Fibroblast of mammary gland (primary cell): ENCODE results near the gene PPAT.

ENCODE experiments used
- DNase-seq: peaks from one replicate; pipeline ENCODE4 v3.0.0-alpha.2; 2010; ENCODE audit warnings: low read depth
- H3K4me3 ChIP-seq: 2 replicates; pipeline ENCODE4 v1.5.1; 2011; ENCODE audit warnings: low read depth, mild to moderate bottlenecking, low read length, moderate library complexity; ENCODE audit not compliant: control insufficient read depth
- TF ChIP-seq, protein P1 (sequence below): conservative IDR thresholded peaks from 2 replicates; pipeline ENCODE4 v1.5.1; 2011; ENCODE audit warnings: low read depth, low read length, inconsistent platforms; ENCODE audit not compliant: control insufficient read depth, insufficient read depth

Gene PPAT

GRCh38 chr4:56467284-56468096 lies 32.1 kb upstream of the PPAT start, which contains the start of gene SRP72:
SRP72 (plus strand) TSS chr4:56467617; CDS start chr4:56467636, 19 bp downstream.
- TF ChIP-seq, protein P1, sequence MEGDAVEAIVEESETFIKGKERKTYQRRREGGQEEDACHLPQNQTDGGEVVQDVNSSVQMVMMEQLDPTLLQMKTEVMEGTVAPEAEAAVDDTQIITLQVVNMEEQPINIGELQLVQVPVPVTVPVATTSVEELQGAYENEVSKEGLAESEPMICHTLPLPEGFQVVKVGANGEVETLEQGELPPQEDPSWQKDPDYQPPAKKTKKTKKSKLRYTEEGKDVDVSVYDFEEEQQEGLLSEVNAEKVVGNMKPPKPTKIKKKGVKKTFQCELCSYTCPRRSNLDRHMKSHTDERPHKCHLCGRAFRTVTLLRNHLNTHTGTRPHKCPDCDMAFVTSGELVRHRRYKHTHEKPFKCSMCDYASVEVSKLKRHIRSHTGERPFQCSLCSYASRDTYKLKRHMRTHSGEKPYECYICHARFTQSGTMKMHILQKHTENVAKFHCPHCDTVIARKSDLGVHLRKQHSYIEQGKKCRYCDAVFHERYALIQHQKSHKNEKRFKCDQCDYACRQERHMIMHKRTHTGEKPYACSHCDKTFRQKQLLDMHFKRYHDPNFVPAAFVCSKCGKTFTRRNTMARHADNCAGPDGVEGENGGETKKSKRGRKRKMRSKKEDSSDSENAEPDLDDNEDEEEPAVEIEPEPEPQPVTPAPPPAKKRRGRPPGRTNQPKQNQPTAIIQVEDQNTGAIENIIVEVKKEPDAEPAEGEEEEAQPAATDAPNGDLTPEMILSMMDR: no peak
- peak within 1 kb of the TSS; percentile 80 for H3K4me3 ChIP-seq
- DNase-seq: peak; percentile 82

GRCh38 chr4:56466910-56467283 lies 31.5 kb upstream of the PPAT start:
- no peak for DNase-seq
- H3K4me3 ChIP-seq: peak overlapping the region; percentile 80
- TF ChIP-seq, protein P1: no peak

DNA sequence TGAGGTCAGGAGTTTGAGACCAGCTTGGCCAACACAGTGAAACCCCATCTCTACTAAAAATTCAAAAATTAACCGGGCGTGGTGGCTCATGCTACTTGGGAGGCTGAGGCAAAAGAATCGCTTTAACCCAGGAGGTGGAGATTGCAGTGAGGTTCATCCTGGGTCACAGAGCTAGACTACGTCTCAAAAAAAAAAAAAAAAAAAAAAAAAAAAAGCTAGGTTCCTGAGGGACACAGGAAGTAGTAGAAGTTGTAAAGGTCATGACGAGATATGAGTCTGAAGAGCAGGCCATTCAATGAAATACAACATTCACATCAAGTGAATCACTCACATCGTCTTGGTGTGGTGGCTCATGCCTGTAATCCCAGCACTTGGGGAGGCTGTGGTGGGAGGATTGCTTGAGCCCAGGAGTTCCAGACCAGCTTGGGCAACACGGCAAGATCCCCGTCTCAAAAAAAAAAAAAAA lies 30.9 kb upstream of the PPAT start:
- DNase-seq: peak; percentile 81
- H3K4me3 ChIP-seq: peak overlapping the region; percentile 80

- H3K4me3 ChIP-seq: peak overlapping the region; percentile 80
- TF ChIP-seq, protein P1: no peak
- DNase-seq: peak; percentile 45
These were observed 30.3 kb upstream of the PPAT start for GRCh38 chr4:56465599-56466295.

- no peak for DNase-seq
- TF ChIP-seq, protein P1: no peak
- H3K4me3 ChIP-seq: no peak overlapping the region
These were observed 29.2 kb upstream of the PPAT start for GRCh38 chr4:56464581-56464980.

DNA sequence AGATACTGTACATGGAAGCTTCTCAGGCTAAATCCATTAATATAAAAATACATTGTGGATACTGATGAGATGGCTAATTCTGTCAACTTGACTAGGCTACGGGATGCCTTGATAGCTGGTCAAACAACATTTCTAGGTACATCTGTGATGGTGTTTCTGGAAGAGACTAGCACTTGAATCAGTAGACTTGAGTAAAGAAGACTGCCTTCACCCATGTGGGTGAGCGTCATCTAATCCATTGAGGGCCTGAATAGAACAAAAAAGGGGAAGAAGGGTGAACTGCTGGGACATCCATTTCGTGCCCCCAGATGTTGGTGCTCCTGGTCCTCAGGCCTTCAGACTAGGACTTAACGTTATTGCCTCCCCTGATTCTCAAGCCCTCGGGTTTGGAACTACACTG lies 28.3 kb upstream of the PPAT start:
- no peak for DNase-seq
- TF ChIP-seq, protein P1: no peak
- H3K4me3 ChIP-seq: no peak overlapping the region

DNA sequence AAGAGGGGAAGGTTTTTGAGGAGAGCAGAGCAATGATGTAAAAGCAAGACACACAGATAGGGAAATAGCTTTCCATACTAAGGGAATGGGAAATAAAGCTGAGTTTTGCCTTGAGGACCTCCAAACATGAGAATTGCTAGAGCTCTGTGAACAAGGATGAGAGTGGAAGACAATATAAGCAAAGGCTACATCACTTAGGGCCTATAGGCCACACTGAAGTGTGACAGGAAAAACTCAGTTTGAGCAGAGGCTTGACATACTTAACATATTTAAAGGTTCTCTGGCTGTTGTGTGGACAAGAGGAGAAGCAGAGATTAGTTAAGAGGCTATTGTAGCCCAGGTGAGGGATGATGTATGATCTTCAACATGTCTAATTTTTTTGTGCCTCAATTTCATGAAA lies 26.7 kb upstream of the PPAT start:
- H3K4me3 ChIP-seq: no peak overlapping the region
- no peak for DNase-seq
- TF ChIP-seq, protein P1: no peak
